Stimulated activated CD8-positive, alpha-beta memory T cell treated with anti-CD3 and anti-CD28 coated beads, Interleukin-15, amount 100 ng/mL, for 4 hours (primary cell): ENCODE data around the gene WBP1.

ENCODE experiments used
- DNase-seq, 2 donors: peaks; one replicate each; pipeline ENCODE4 v3.0.0-alpha.2; 2020; ENCODE audit warnings: low read depth in 2 of 2

WBP1 gene

GRCh38 chr2:74502720-74503505, 44.7 kb downstream of the WBP1 start:
- DNase-seq: no peak

GRCh38 chr2:74503506-74504475, 45.6 kb downstream of the WBP1 start:
- no peak for DNase-seq

- DNase-seq: no peak
Observed at GRCh38 chr2:74504591-74504990, 46.4 kb downstream of the WBP1 start.

- no peak for DNase-seq
Observed at GRCh38 chr2:74505448-74506246, 47.4 kb downstream of the WBP1 start.

- DNase-seq: peak; percentile 97 to 98
Observed at GRCh38 chr2:74507145-74507925, 49.1 kb downstream of the WBP1 start, which contains the start of gene PCGF1. PCGF1 (minus strand) TSS chr2:74507695; CDS start chr2:74507668, 27 bp downstream.

- no peak for DNase-seq
Observed at GRCh38 chr2:74507926-74508520, 49.8 kb downstream of the WBP1 start.

- DNase-seq: no peak
Observed at GRCh38 chr2:74510272-74510671, 52.0 kb downstream of the WBP1 start.
